GM23248 (cell line): ENCODE data around the gene BTBD3. TPM values are rescaled to one million over a fixed set of nuclear protein-coding genes. Genes with fewer than 3 reads are reported as not detected.
A peak's percentile ranks its signal among the peaks of the same experiment; 100 is the strongest.

Source experiments
- DNase-seq: peaks from one replicate; pipeline ENCODE4 v3.0.0-alpha.2; 2015
- H2AFZ ChIP-seq: fragments of 200-600 bp; sonication (generic); 2 replicates; pipeline ENCODE4 v1.6.1; 2016; ENCODE audit warnings: antibody characterized with exemption
- H3F3A ChIP-seq: fragments of 200-600 bp; sonication (generic); 2 replicates; pipeline ENCODE4 v1.6.1; 2016; ENCODE audit warnings: mild to moderate bottlenecking, antibody characterized with exemption, mixed run types; ENCODE audit not compliant: insufficient read depth
- H3K27ac ChIP-seq: fragments of 200-600 bp; sonication (generic); 2 replicates; pipeline ENCODE4 v1.5.1; 2016; ENCODE audit warnings: mild to moderate bottlenecking
- H3K27me3 ChIP-seq: fragments of 200-600 bp; sonication (generic); replicated peaks from 2 replicates; pipeline ENCODE4 v1.6.1; 2016; ENCODE audit warnings: mild to moderate bottlenecking; ENCODE audit not compliant: insufficient read depth
- H3K36me3 ChIP-seq: fragments of 200-600 bp; sonication (generic); 2 replicates; pipeline ENCODE4 v1.6.1; 2016; ENCODE audit warnings: low read depth, mild to moderate bottlenecking
- H3K4me1 ChIP-seq: fragments of 200-600 bp; sonication (generic); 2 replicates; pipeline ENCODE4 v1.6.1; 2016; ENCODE audit warnings: mild to moderate bottlenecking; ENCODE audit not compliant: insufficient read depth
- H3K4me2 ChIP-seq: fragments of 200-600 bp; sonication (generic); one replicate; pipeline ENCODE4 v1.6.1; 2016; ENCODE audit warnings: mild to moderate bottlenecking; ENCODE audit not compliant: unreplicated experiment
- H3K4me3 ChIP-seq: fragments of 200-600 bp; sonication (generic); 2 replicates; pipeline ENCODE4 v1.5.1; 2016; ENCODE audit warnings: mild to moderate bottlenecking
- H3K79me2 ChIP-seq: fragments of 200-600 bp; sonication (generic); 2 replicates; pipeline ENCODE4 v1.6.1; 2016; ENCODE audit warnings: mild to moderate bottlenecking; ENCODE audit not compliant: insufficient read depth
- H3K9ac ChIP-seq: fragments of 200-600 bp; sonication (generic); 2 replicates; pipeline ENCODE4 v1.6.1; 2016; ENCODE audit warnings: mild to moderate bottlenecking
- H3K9me2 ChIP-seq: fragments of 200-600 bp; sonication (generic); 2 replicates; pipeline ENCODE4 v1.6.1; 2016; ENCODE audit warnings: mixed run types, mild to moderate bottlenecking, moderate library complexity; ENCODE audit not compliant: insufficient read depth
- H3K9me3 ChIP-seq: fragments of 200-600 bp; sonication (generic); one replicate; pipeline ENCODE4 v1.6.1; 2017; ENCODE audit warnings: low read depth
- H4K20me1 ChIP-seq: fragments of 200-600 bp; sonication (generic); 2 replicates; pipeline ENCODE4 v1.6.0; 2016; ENCODE audit not compliant: insufficient read depth
- EZH2 ChIP-seq: fragments of 200-600 bp; sonication (generic); IDR thresholded peaks from 2 replicates; pipeline ENCODE4 v1.6.1; 2018; ENCODE audit warnings: antibody characterized with exemption, mild to moderate bottlenecking; ENCODE audit not compliant: insufficient read depth, poor library complexity, severe bottlenecking
- EZH2phosphoT487 ChIP-seq: fragments of 200-600 bp; sonication (generic); IDR thresholded peaks from 2 replicates; pipeline ENCODE4 v1.6.1; 2018; ENCODE audit warnings: antibody characterized with exemption, moderate library complexity, mild to moderate bottlenecking, low read depth; ENCODE audit not compliant: insufficient read depth
- whole genome bisulfite sequencing, 2 experiments: methylation state at CpG; one replicate each; pipeline ENCODE4 v1.1.6; 2015 to 2017; ENCODE audit warnings: low lambda C conversion rate in 2 of 2, low coverage in 1 of 2; ENCODE audit errors: missing lambda C conversion rate in 2 of 2; 5-methylcytosine and 5-hydroxymethylcytosine counted together
- in situ Hi-C: fragments of 300-500 bp; cut with MboI; formaldehyde crosslinking; loops from 2 replicates; pipeline ENCODE4 v1.15.0; 2020
- polyA plus RNA-seq: library from polyadenylated mRNA; unstranded; fragments of >200 nt; fragmentation: Nextera tagmentation; extraction: Ambion mirVana; gene quantifications from 2 replicates; pipeline ENCODE4 v1.2.1, GENCODE V29; 2016
- total RNA-seq: library from RNA; depleted of rRNA; stranded (reverse); fragments of >200 nt; shearing (Covaris generic); gene quantifications from 2 replicates; pipeline ENCODE4 v1.2.3, GENCODE V29; 2014; rRNA removed

The BTBD3 gene
- total RNA-seq (30.5 and 33.8 TPM in 2 replicates), polyA plus RNA-seq (11.4 and 12.5 TPM in 2 replicates)

- Histone ChIP-seq H3K27ac (no peak within 1 kb of the TSS), H3F3A (no peaks in the 10 kb centered on the region), H3K36me3 (0 out of 2 replicates have a peak, but pooled peaks cover 3% of the 10 kb centered on the region), H3K4me1 (peaks cover 14% of the 10 kb centered on the region; the same call in 1 of the 2 replicates), H3K4me2 (peak within 1 kb of the TSS; percentile 25), H3K9me2 (no peaks in the 10 kb centered on the region), H3K27me3 (no peaks in the 10 kb centered on the region), H3K79me2 (peaks cover 90% of the 10 kb centered on the region), H4K20me1 (0 out of 2 replicates have a peak, but pooled peaks cover 5% of the 10 kb centered on the region), H3K9me3 (no peaks in the 10 kb centered on the region), H3K9ac (no peak within 1 kb of the TSS), H3K4me3 (peak within 1 kb of the TSS; percentile 37; the same call in 1 of the 2 replicates), H2AFZ (peak within 1 kb of the TSS; percentile 9; the same call in 1 of the 2 replicates)
- DNase-seq = peak; percentile 64
- 19 to 27% methylated on average over 4 of the region's 4 CpGs for WGBS, 2 experiments
- in situ Hi-C loops = no loop called here
- TF ChIP-seq EZH2 (no peak), EZH2phosphoT487 (no peak)
Measured at GRCh38 chr20:11917663-11918062, at the start of gene BTBD3. BTBD3 (plus strand) TSS chr20:11917893; CDS start chr20:11918276, 383 bp downstream.

- in situ Hi-C loops = no loop called here
Measured at GRCh38 chr20:11869641-11870040, 48.1 kb upstream of the BTBD3 start.

GRCh38 chr20:11870411-11870810, 47.3 kb upstream of the BTBD3 start:
- Histone ChIP-seq H3K27ac (no peak overlapping the region), H3K4me2 (no peak overlapping the region), H3K9ac (no peak overlapping the region), H3K4me1 (no peaks in the 10 kb centered on the region), H4K20me1 (no peaks in the 10 kb centered on the region), H3K9me3 (no peaks in the 10 kb centered on the region), H3K36me3 (no peaks in the 10 kb centered on the region), H3K79me2 (no peaks in the 10 kb centered on the region), H2AFZ (no peak overlapping the region), H3K9me2 (no peaks in the 10 kb centered on the region; the same call in 1 of the 2 replicates), H3K4me3 (no peak overlapping the region), H3K27me3 (0 out of 2 replicates have a peak, but pooled peaks cover 10% of the 10 kb centered on the region), H3F3A (no peaks in the 10 kb centered on the region)
- in situ Hi-C loops = no loop called here
- DNase-seq = no peak
- WGBS, 2 experiments = 17 to 21% methylated on average over 3 of the region's 3 CpGs
- no peak for TF ChIP-seq EZH2
- TF ChIP-seq EZH2phosphoT487 = no peak

More at GRCh38 chr20:11869641-11870040, 48.1 kb upstream of the BTBD3 start:
- no peak overlapping the region for H2AFZ ChIP-seq
- TF ChIP-seq EZH2phosphoT487 = no peak
- no peak for TF ChIP-seq EZH2
- H3K36me3 ChIP-seq = no peaks in the 10 kb centered on the region
- H3K9me3 ChIP-seq = no peaks in the 10 kb centered on the region
- H3K4me1 ChIP-seq = no peaks in the 10 kb centered on the region
- H3K4me2 ChIP-seq = no peak overlapping the region
- no peaks in the 10 kb centered on the region for H3K79me2 ChIP-seq
- no peak for DNase-seq
- H3K9me2 ChIP-seq = no peaks in the 10 kb centered on the region; the same call in 1 of the 2 replicates
- H3F3A ChIP-seq = no peaks in the 10 kb centered on the region
- H3K4me3 ChIP-seq = no peak overlapping the region
- H4K20me1 ChIP-seq = no peaks in the 10 kb centered on the region
- H3K27ac ChIP-seq = no peak overlapping the region
- no peak overlapping the region for H3K9ac ChIP-seq
- 0 out of 2 replicates have a peak, but pooled peaks cover 10% of the 10 kb centered on the region for H3K27me3 ChIP-seq

DNA sequence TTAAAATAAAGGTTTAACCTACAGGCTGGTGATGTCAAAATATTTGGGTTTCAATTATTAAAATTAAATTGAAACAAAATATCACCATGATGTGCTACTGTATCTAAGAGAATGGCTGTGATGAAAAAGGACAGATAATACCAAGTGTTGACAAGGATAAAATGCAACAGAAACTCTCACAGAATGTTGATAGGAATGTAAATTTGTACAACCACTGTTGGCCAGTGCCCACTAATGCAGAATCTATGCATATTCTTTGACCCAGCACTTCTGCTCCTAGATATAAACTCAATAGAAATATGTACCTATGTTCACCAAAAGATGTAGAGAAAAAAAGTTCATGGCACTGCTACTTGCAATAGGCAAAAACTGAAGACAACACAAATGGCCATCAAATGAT, 41.1 kb upstream of the BTBD3 start:
- DNase-seq = no peak
- TF ChIP-seq EZH2phosphoT487 (no peak), EZH2 (no peak)
- peaks cover 13% of the 10 kb centered on the region for H3K27me3 ChIP-seq
- H2AFZ ChIP-seq = no peak overlapping the region
- no peak overlapping the region for H3K4me3 ChIP-seq
- in situ Hi-C loops = no loop called here
- H3K9me2 ChIP-seq = no peaks in the 10 kb centered on the region
- no peak overlapping the region for H3K4me2 ChIP-seq
- no peaks in the 10 kb centered on the region for H3K4me1 ChIP-seq
- no peak overlapping the region for H3K27ac ChIP-seq
- H3K79me2 ChIP-seq = no peaks in the 10 kb centered on the region
- H3K9me3 ChIP-seq = no peaks in the 10 kb centered on the region
- no peaks in the 10 kb centered on the region for H3K36me3 ChIP-seq
- H4K20me1 ChIP-seq = no peaks in the 10 kb centered on the region
- H3K9ac ChIP-seq = no peak overlapping the region
- H3F3A ChIP-seq = no peaks in the 10 kb centered on the region

GRCh38 chr20:11880680-11881079, 37.0 kb upstream of the BTBD3 start:
- no peak for TF ChIP-seq EZH2phosphoT487
- TF ChIP-seq EZH2 = no peak
- Histone ChIP-seq H3K9me3 (no peaks in the 10 kb centered on the region), H3K27ac (no peak overlapping the region), H4K20me1 (no peaks in the 10 kb centered on the region), H3K9ac (no peak overlapping the region), H3K4me1 (no peaks in the 10 kb centered on the region), H3K4me3 (no peak overlapping the region), H3K36me3 (no peaks in the 10 kb centered on the region), H2AFZ (no peak overlapping the region), H3K79me2 (no peaks in the 10 kb centered on the region), H3K4me2 (no peak overlapping the region), H3K9me2 (no peaks in the 10 kb centered on the region), H3K27me3 (peaks cover 11% of the 10 kb centered on the region), H3F3A (no peaks in the 10 kb centered on the region)
- 60 to 69% methylated on average over 4 of the region's 4 CpGs for WGBS, 2 experiments
- in situ Hi-C loops = no loop called here
- DNase-seq = no peak
